ENCODE results near the gene KRT32. TPM values are rescaled to one million over a fixed set of nuclear protein-coding genes. Genes with fewer than 3 reads are reported as not detected.

The KRT32 gene
- total and polyA plus RNA-seq, 4 donors = not detected

- Histone ChIP-seq H3K9me3 (ENCODE audit: control insufficient read depth in 4 of 4, insufficient read depth in 3 of 4, low read length in 3 of 4) (no peaks in the 10 kb centered on the region), H3K9ac (ENCODE audit: insufficient read depth in 1 of 2, low read length in 2 of 2) (no peak overlapping the region), H3K27ac (ENCODE audit: low read depth in 1 of 2, low read length in 1 of 2) (no peak overlapping the region), H3K27me3 (ENCODE audit: control insufficient read depth in 3 of 3, insufficient read depth in 3 of 3, low read length in 2 of 3) (no peaks in the 10 kb centered on the region), H3K4me3 (no peak overlapping the region), H3K4me1 (ENCODE audit: control insufficient read depth in 5 of 5, insufficient read depth in 5 of 5, low read length in 5 of 5) (peaks cover 0 to 3% (median 0%) of the 10 kb centered on the region in 5 donors), H3K36me3 (ENCODE audit: control insufficient read depth in 4 of 4, insufficient read depth in 4 of 4, low read length in 4 of 4) (no peaks in the 10 kb centered on the region)
- no peak for ATAC-seq (ENCODE audit: insufficient read depth, low FRiP score)
- no peak for DNase-seq
- TF ChIP-seq, protein P1, sequence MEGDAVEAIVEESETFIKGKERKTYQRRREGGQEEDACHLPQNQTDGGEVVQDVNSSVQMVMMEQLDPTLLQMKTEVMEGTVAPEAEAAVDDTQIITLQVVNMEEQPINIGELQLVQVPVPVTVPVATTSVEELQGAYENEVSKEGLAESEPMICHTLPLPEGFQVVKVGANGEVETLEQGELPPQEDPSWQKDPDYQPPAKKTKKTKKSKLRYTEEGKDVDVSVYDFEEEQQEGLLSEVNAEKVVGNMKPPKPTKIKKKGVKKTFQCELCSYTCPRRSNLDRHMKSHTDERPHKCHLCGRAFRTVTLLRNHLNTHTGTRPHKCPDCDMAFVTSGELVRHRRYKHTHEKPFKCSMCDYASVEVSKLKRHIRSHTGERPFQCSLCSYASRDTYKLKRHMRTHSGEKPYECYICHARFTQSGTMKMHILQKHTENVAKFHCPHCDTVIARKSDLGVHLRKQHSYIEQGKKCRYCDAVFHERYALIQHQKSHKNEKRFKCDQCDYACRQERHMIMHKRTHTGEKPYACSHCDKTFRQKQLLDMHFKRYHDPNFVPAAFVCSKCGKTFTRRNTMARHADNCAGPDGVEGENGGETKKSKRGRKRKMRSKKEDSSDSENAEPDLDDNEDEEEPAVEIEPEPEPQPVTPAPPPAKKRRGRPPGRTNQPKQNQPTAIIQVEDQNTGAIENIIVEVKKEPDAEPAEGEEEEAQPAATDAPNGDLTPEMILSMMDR (IDR thresholded peaks at IDR 0.05; ENCODE audit: control extremely low read depth, extremely low read depth) = no peak
- WGBS, 2 donors = 75 to 80% methylated on average over 2 of the region's 2 CpGs
These were observed 15.9 kb downstream of the KRT32 start for GRCh38 chr17:41451154-41451728.

DNA sequence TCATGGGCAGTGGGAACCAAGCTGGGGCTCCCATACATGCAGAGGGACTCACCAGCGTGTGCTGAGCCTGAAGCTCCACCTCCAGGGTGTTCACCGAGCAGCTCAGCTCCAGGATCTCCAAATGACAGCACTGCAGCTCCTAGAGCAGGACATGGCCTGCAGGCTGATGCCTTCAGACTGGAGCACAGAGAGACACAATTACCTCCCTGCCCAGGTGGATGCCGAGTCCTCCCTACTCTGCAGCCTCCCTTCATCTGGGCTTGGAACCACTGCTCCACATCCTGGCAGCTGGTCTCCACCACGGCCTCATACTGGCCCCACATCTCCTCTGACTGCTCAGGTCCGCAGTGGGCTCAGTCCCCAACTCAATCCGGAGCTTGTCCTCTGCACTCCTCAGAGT lies 18.2 kb downstream of the KRT32 start:
- Histone ChIP-seq H3K36me3 (ENCODE audit: control insufficient read depth in 4 of 4, insufficient read depth in 4 of 4, low read length in 4 of 4) (no peaks in the 10 kb centered on the region), H3K9ac (ENCODE audit: insufficient read depth in 1 of 2, low read length in 2 of 2) (no peak overlapping the region), H3K4me1 (ENCODE audit: control insufficient read depth in 5 of 5, insufficient read depth in 5 of 5, low read length in 5 of 5) (peaks cover 0 to 3% (median 0%) of the 10 kb centered on the region in 5 donors), H3K27ac (ENCODE audit: low read depth in 1 of 2, low read length in 1 of 2) (no peak overlapping the region), H3K4me3 (no peak overlapping the region), H3K9me3 (ENCODE audit: control insufficient read depth in 4 of 4, insufficient read depth in 3 of 4, low read length in 3 of 4) (no peaks in the 10 kb centered on the region), H3K27me3 (ENCODE audit: control insufficient read depth in 3 of 3, insufficient read depth in 3 of 3, low read length in 2 of 3) (no peaks in the 10 kb centered on the region)
- WGBS, 2 donors = 81 to 86% methylated on average over 6 of the region's 6 CpGs
- TF ChIP-seq, protein P1 (IDR thresholded peaks at IDR 0.05; ENCODE audit: control extremely low read depth, extremely low read depth) = no peak
- ATAC-seq (ENCODE audit: insufficient read depth, low FRiP score) (no peak), DNase-seq (no peak)

GRCh38 chr17:41448506-41448905 lies 18.7 kb downstream of the KRT32 start:
- TF ChIP-seq, protein P1 (IDR thresholded peaks at IDR 0.05; ENCODE audit: control extremely low read depth, extremely low read depth) = no peak
- Histone ChIP-seq H3K36me3 (ENCODE audit: control insufficient read depth in 4 of 4, insufficient read depth in 4 of 4, low read length in 4 of 4) (no peaks in the 10 kb centered on the region), H3K4me1 (ENCODE audit: control insufficient read depth in 5 of 5, insufficient read depth in 5 of 5, low read length in 5 of 5) (peaks cover 0 to 3% (median 0%) of the 10 kb centered on the region in 5 donors), H3K27me3 (ENCODE audit: control insufficient read depth in 3 of 3, insufficient read depth in 3 of 3, low read length in 2 of 3) (no peaks in the 10 kb centered on the region), H3K9me3 (ENCODE audit: control insufficient read depth in 4 of 4, insufficient read depth in 3 of 4, low read length in 3 of 4) (no peaks in the 10 kb centered on the region), H3K27ac (ENCODE audit: low read depth in 1 of 2, low read length in 1 of 2) (no peak overlapping the region), H3K4me3 (no peak overlapping the region), H3K9ac (ENCODE audit: insufficient read depth in 1 of 2, low read length in 2 of 2) (no peak overlapping the region)
- ATAC-seq (ENCODE audit: insufficient read depth, low FRiP score) = no peak
- 38 to 40% methylated on average over 2 of the region's 2 CpGs for WGBS, 2 donors
- no peak for DNase-seq

- TF ChIP-seq, protein P1 (IDR thresholded peaks at IDR 0.05; ENCODE audit: control extremely low read depth, extremely low read depth) = no peak
- Histone ChIP-seq H3K9ac (ENCODE audit: insufficient read depth in 1 of 2, low read length in 2 of 2) (no peak overlapping the region), H3K27me3 (ENCODE audit: control insufficient read depth in 3 of 3, insufficient read depth in 3 of 3, low read length in 2 of 3) (no peaks in the 10 kb centered on the region), H3K4me1 (ENCODE audit: control insufficient read depth in 5 of 5, insufficient read depth in 5 of 5, low read length in 5 of 5) (no peaks in the 10 kb centered on the region), H3K36me3 (ENCODE audit: control insufficient read depth in 4 of 4, insufficient read depth in 4 of 4, low read length in 4 of 4) (no peaks in the 10 kb centered on the region), H3K4me3 (no peak overlapping the region), H3K9me3 (ENCODE audit: control insufficient read depth in 4 of 4, insufficient read depth in 3 of 4, low read length in 3 of 4) (no peaks in the 10 kb centered on the region), H3K27ac (ENCODE audit: low read depth in 1 of 2, low read length in 1 of 2) (no peak overlapping the region)
- ATAC-seq (ENCODE audit: insufficient read depth, low FRiP score) (no peak), DNase-seq (no peak)
- WGBS, 2 donors = 69 to 88% methylated on average over 2 of the region's 2 CpGs
These were observed 20.4 kb downstream of the KRT32 start for GRCh38 chr17:41446806-41447205.
